HTR-8/SVneo (cell line): Measurements from ENCODE around the gene RIC8B.

Experiments used
- DNase-seq: peaks from one replicate; pipeline ENCODE4 v3.0.0; 2011; ENCODE audit warnings: low spot score, mixed read lengths; ENCODE audit not compliant: insufficient read length
- FAIRE-seq: peaks from 2 replicates; lab custom pipeline; 2011; peaks lifted over from hg19 to GRCh38; lab: Jason Lieb, UNC

The RIC8B gene

GRCh38 chr12:106861984-106862916 lies 87.8 kb downstream of the RIC8B start:
- DNase-seq (no peak), FAIRE-seq (no peak)

GRCh38 chr12:106863189-106863588 lies 88.7 kb downstream of the RIC8B start:
- DNase-seq (no peak), FAIRE-seq (no peak)

GRCh38 chr12:106865683-106866082 lies 91.2 kb downstream of the RIC8B start:
- DNase-seq, result no peak
- FAIRE-seq, result no peak

- DNase-seq (no peak), FAIRE-seq (no peak)
These were observed 92.1 kb downstream of the RIC8B start for GRCh38 chr12:106866426-106867080.

GRCh38 chr12:106867651-106868050 lies 93.2 kb downstream of the RIC8B start:
- FAIRE-seq (no peak), DNase-seq (no peak)

- DNase-seq, result no peak
- no peak for FAIRE-seq
These were observed 94.7 kb downstream of the RIC8B start for GRCh38 chr12:106868982-106869700.

GRCh38 chr12:106870116-106870515 lies 95.6 kb downstream of the RIC8B start:
- no peak for FAIRE-seq
- no peak for DNase-seq

GRCh38 chr12:106871477-106871876 lies 97.0 kb downstream of the RIC8B start:
- no peak for DNase-seq
- no peak for FAIRE-seq

- FAIRE-seq (no peak), DNase-seq (no peak)
These were observed 99.5 kb downstream of the RIC8B start for GRCh38 chr12:106873983-106874382.

- DNase-seq (no peak), FAIRE-seq (no peak)
These were observed 104.3 kb downstream of the RIC8B start for GRCh38 chr12:106878804-106879203.

GRCh38 chr12:106879612-106880011 lies 105.1 kb downstream of the RIC8B start:
- DNase-seq (no peak), FAIRE-seq (no peak)

- DNase-seq, result no peak
- no peak for FAIRE-seq
These were observed 108.9 kb downstream of the RIC8B start for GRCh38 chr12:106883426-106883825.

- DNase-seq (no peak), FAIRE-seq (no peak)
These were observed 110.5 kb downstream of the RIC8B start for GRCh38 chr12:106885026-106885425.

- no peak for FAIRE-seq
- DNase-seq, result no peak
These were observed 111.2 kb downstream of the RIC8B start for GRCh38 chr12:106885541-106886249.

- FAIRE-seq, result no peak
- no peak for DNase-seq
These were observed 112.5 kb downstream of the RIC8B start for GRCh38 chr12:106886932-106887331.

GRCh38 chr12:106888348-106888970 lies 114.0 kb downstream of the RIC8B start:
- FAIRE-seq, result no peak
- DNase-seq, result no peak

GRCh38 chr12:106889326-106889725 lies 114.8 kb downstream of the RIC8B start:
- DNase-seq (no peak), FAIRE-seq (no peak)

GRCh38 chr12:106889950-106890626 lies 115.6 kb downstream of the RIC8B start:
- FAIRE-seq (no peak), DNase-seq (no peak)

- no peak for FAIRE-seq
- no peak for DNase-seq
These were observed 117.6 kb downstream of the RIC8B start for GRCh38 chr12:106892075-106892474.
